ENCODE results near the gene GAREM1. TPM values are rescaled to one million over a fixed set of nuclear protein-coding genes. Genes with fewer than 3 reads are reported as not detected.

Gene GAREM1
- total and polyA plus RNA-seq, 9 of the 15 experiments (the other 6 are each of a cell fraction or from before 2014, with no cell fraction given), result 0.03 to 0.33 (median 0.07) TPM; not detected in 1

DNA sequence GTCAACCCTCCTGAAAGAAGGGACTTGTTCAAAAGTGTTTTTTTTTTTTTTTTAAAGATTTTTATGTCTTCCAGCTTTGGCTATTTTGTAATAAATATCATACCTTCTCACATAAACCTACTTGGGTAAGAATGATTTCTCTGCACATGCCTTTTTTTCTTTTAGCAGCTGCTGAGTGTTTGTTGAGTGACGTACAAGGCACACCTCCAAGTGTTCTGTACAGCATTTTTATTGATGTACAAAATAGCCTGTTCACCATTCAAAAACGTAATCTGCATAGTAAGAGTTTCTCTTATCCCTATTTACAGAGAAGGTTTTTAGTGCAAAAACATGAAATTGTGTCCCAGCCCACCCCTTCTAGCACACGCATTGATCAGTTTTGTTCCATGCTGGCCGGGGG is 203.2 kb downstream of the GAREM1 start:
- BruUV-seq (replicated peaks), result no TSS peak
- Histone ChIP-seq H3K9me3 (replicated peaks; ENCODE audit: control insufficient read depth, insufficient read depth, low read depth, low read length) (no peaks in the 10 kb centered on the region), H3K27me3 (ENCODE audit: control insufficient read depth in 2 of 2, insufficient read depth in 2 of 2, low read length in 2 of 2) (no peaks in the 10 kb centered on the region), H3K79me2 (ENCODE audit: control insufficient read depth, insufficient read depth, low read length) (no peaks in the 10 kb centered on the region), H3K4me1 (replicated peaks in 1 of 2; ENCODE audit: control insufficient read depth in 2 of 2, insufficient read depth in 2 of 2, low read length in 2 of 2) (no peaks in the 10 kb centered on the region), H3K4me3 (no peak overlapping the region), H3K9me1 (ENCODE audit: control insufficient read depth, insufficient read depth, low read length) (no peaks in the 10 kb centered on the region), H3K9ac (ENCODE audit: insufficient read depth in 1 of 2, low read depth in 2 of 2, low read length in 2 of 2) (no peak overlapping the region), H2AFZ (ENCODE audit: low read depth, low read length) (no peak overlapping the region), H4K20me1 (replicated peaks; ENCODE audit: control insufficient read depth, insufficient read depth, low read length) (no peaks in the 10 kb centered on the region), H3K27ac (ENCODE audit: extremely low read depth, low read depth, low read length) (no peak overlapping the region), H3K4me2 (ENCODE audit: insufficient read depth, low read length) (no peak overlapping the region), H3K36me3 (ENCODE audit: control insufficient read depth, insufficient read depth, low read length) (no peaks in the 10 kb centered on the region)
- intact Hi-C loops (cut with micrococcal nuclease), result no loop called here
- no peak for TF ChIP-seq KLF13 (tag; IDR thresholded peaks at IDR 0.05; ENCODE audit: borderline replicate concordance, low read depth)
- 1% methylated on average over 4 of the region's 4 CpGs for WGBS (ENCODE audit: insufficient coverage, low coverage, missing lambda C conversion rate)
- ChIA-PET POLR2A (no interaction called here), CTCF (ENCODE audit: low intra/inter-chr PET ratio) (no interaction called here)
- ATAC-seq (no peak), DNase-seq (ENCODE audit: extremely low read depth in 1 of 4, low spot score in 3 of 4) (no peak), FAIRE-seq (no peak)
- in situ Hi-C loops (cut with MboI), result no loop called here

DNA sequence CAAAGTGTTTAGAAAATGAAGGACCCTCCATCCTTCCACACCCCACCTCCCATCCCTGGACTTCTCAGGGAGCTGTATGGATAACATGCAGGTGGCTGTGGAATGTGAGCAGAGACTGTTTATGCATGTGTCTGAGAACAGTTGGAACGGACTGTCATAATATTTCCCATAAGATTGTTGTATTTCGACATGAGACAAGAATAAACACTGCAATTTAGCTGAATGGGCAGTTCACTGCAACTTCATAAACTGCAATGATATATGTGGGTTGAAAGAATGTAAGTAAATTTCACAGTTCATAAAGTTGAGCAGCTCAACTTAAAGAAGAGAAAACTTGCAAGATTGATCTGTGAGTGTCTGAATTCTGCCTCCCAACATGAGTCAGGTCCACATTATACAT is 206.3 kb downstream of the GAREM1 start:
- Histone ChIP-seq H4K20me1 (replicated peaks; ENCODE audit: control insufficient read depth, insufficient read depth, low read length) (no peaks in the 10 kb centered on the region; the same call in 1 of the 2 replicates), H3K79me2 (ENCODE audit: control insufficient read depth, insufficient read depth, low read length) (no peaks in the 10 kb centered on the region), H3K4me1 (replicated peaks in 1 of 2; ENCODE audit: control insufficient read depth in 2 of 2, insufficient read depth in 2 of 2, low read length in 2 of 2) (no peaks in the 10 kb centered on the region), H3K9me1 (ENCODE audit: control insufficient read depth, insufficient read depth, low read length) (no peaks in the 10 kb centered on the region), H2AFZ (ENCODE audit: low read depth, low read length) (no peak overlapping the region), H3K27me3 (ENCODE audit: control insufficient read depth in 2 of 2, insufficient read depth in 2 of 2, low read length in 2 of 2) (no peaks in the 10 kb centered on the region), H3K27ac (ENCODE audit: extremely low read depth, low read depth, low read length) (no peak overlapping the region), H3K36me3 (ENCODE audit: control insufficient read depth, insufficient read depth, low read length) (no peaks in the 10 kb centered on the region), H3K9ac (ENCODE audit: insufficient read depth in 1 of 2, low read depth in 2 of 2, low read length in 2 of 2) (no peak overlapping the region), H3K9me3 (replicated peaks; ENCODE audit: control insufficient read depth, insufficient read depth, low read depth, low read length) (no peaks in the 10 kb centered on the region), H3K4me3 (no peak overlapping the region), H3K4me2 (ENCODE audit: insufficient read depth, low read length) (no peak overlapping the region)
- ChIA-PET POLR2A (no interaction called here), CTCF (ENCODE audit: low intra/inter-chr PET ratio) (no interaction called here)
- no TSS peak for BruUV-seq (replicated peaks)
- FAIRE-seq (no peak), DNase-seq (ENCODE audit: extremely low read depth in 1 of 4, low spot score in 3 of 4) (no peak), ATAC-seq (no peak)
- in situ Hi-C loops (cut with MboI) (no loop called here), intact Hi-C loops (cut with micrococcal nuclease) (no loop called here)
- no peak for TF ChIP-seq ZNF445 (CRISPR knock-in tag; IDR thresholded peaks at IDR 0.05; ENCODE audit: low read depth)
- TF ChIP-seq NFE2L1 (tag; IDR thresholded peaks at IDR 0.05; ENCODE audit: borderline replicate concordance, low read depth), result no peak
- no peak for TF ChIP-seq STAT5B (CRISPR knock-in tag; IDR thresholded peaks at IDR 0.05)
- TF ChIP-seq NCOA1 (IDR thresholded peaks at IDR 0.05; ENCODE audit: low read depth), result no peak
- no peak for TF ChIP-seq MCM3 (IDR thresholded peaks at IDR 0.05)
- TF ChIP-seq, protein P1, sequence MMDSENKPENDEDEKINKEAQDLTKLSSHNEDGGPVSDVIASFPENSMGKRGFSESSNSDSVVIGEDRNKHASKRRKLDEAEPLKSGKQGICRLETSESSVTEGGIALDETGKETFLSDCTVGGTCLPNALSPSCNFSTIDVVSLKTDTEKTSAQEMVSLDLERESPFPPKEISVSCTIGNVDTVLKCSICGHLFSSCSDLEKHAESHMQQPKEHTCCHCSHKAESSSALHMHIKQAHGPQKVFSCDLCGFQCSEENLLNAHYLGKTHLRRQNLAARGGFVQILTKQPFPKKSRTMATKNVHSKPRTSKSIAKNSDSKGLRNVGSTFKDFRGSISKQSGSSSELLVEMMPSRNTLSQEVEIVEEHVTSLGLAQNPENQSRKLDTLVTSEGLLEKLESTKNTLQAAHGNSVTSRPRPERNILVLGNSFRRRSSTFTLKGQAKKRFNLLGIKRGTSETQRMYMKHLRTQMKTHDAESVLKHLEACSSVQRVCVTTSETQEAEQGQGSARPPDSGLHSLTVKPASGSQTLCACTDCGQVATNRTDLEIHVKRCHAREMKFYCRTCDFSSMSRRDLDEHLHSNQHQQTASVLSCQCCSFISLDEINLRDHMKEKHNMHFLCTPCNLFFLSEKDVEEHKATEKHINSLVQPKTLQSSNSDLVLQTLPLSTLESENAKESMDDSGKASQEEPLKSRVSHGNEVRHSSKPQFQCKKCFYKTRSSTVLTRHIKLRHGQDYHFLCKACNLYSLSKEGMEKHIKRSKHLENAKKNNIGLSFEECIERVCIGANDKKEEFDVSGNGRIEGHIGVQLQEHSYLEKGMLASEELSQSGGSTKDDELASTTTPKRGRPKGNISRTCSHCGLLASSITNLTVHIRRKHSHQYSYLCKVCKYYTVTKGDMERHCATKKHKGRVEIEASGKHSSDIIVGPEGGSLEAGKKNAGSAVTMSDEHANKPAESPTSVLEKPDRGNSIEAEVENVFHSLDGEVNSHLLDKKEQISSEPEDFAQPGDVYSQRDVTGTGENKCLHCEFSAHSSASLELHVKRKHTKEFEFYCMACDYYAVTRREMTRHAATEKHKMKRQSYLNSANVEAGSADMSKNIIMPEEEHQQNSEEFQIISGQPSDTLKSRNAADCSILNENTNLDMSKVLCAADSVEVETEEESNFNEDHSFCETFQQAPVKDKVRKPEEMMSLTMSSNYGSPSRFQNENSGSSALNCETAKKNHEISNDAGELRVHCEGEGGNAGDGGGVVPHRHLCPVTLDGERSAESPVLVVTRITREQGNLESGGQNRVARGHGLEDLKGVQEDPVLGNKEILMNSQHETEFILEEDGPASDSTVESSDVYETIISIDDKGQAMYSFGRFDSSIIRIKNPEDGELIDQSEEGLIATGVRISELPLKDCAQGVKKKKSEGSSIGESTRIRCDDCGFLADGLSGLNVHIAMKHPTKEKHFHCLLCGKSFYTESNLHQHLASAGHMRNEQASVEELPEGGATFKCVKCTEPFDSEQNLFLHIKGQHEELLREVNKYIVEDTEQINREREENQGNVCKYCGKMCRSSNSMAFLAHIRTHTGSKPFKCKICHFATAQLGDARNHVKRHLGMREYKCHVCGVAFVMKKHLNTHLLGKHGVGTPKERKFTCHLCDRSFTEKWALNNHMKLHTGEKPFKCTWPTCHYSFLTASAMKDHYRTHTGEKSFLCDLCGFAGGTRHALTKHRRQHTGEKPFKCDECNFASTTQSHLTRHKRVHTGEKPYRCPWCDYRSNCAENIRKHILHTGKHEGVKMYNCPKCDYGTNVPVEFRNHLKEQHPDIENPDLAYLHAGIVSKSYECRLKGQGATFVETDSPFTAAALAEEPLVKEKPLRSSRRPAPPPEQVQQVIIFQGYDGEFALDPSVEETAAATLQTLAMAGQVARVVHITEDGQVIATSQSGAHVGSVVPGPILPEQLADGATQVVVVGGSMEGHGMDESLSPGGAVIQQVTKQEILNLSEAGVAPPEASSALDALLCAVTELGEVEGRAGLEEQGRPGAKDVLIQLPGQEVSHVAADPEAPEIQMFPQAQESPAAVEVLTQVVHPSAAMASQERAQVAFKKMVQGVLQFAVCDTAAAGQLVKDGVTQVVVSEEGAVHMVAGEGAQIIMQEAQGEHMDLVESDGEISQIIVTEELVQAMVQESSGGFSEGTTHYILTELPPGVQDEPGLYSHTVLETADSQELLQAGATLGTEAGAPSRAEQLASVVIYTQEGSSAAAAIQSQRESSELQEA (IDR thresholded peaks at IDR 0.05; ENCODE audit: low read depth), result no peak
- no peak for TF ChIP-seq ZNF197 (CRISPR knock-in tag; IDR thresholded peaks at IDR 0.05; ENCODE audit: low read depth)
- WGBS (ENCODE audit: insufficient coverage, low coverage, missing lambda C conversion rate), result 2% methylated on average over 2 of the region's 2 CpGs
